KMS-11 (cell line): ENCODE data around the gene ZNF687.
A peak's percentile ranks its signal among the peaks of the same experiment; 100 is the strongest.

ENCODE experiments used
- H2AFZ ChIP-seq: fragments of 200-600 bp; sonication (generic); 2 replicates; pipeline ENCODE4 v1.6.1; 2016; ENCODE audit warnings: antibody characterized with exemption, mixed run types, low read depth
- H3K27ac ChIP-seq: fragments of 200-600 bp; sonication (generic); 2 replicates; pipeline ENCODE4 v1.6.1; 2016; ENCODE audit warnings: mild to moderate bottlenecking, mixed run types
- H3K27me3 ChIP-seq: fragments of 200-600 bp; sonication (generic); 2 replicates; pipeline ENCODE4 v1.6.1; 2017; ENCODE audit warnings: mild to moderate bottlenecking, low read depth, mixed run types, moderate library complexity; ENCODE audit not compliant: insufficient read depth
- H3K36me3 ChIP-seq: fragments of 200-600 bp; sonication (generic); 2 replicates; pipeline ENCODE4 v1.6.1; 2017; ENCODE audit warnings: mild to moderate bottlenecking, mixed run types; ENCODE audit not compliant: insufficient read depth
- H3K4me1 ChIP-seq: fragments of 200-600 bp; sonication (generic); 2 replicates; pipeline ENCODE4 v1.6.1; 2016; ENCODE audit warnings: mild to moderate bottlenecking, low read depth, mixed run types; ENCODE audit not compliant: poor library complexity, severe bottlenecking
- H3K4me2 ChIP-seq: fragments of 200-600 bp; sonication (generic); 2 replicates; pipeline ENCODE4 v1.7.0; 2016; ENCODE audit warnings: mild to moderate bottlenecking, mixed run types
- H3K4me3 ChIP-seq: fragments of 200-600 bp; sonication (generic); IDR thresholded peaks from 2 replicates; pipeline ENCODE4 v1.6.1; 2017; ENCODE audit warnings: low read depth, low read length, mixed read lengths; ENCODE audit not compliant: insufficient read depth
- H3K79me2 ChIP-seq: fragments of 200-600 bp; sonication (generic); 2 replicates; pipeline ENCODE4 v1.6.1; 2016; ENCODE audit warnings: low read depth, mixed run types; ENCODE audit not compliant: insufficient read depth
- H3K9ac ChIP-seq: fragments of 200-600 bp; sonication (generic); 2 replicates; pipeline ENCODE4 v1.6.1; 2016; ENCODE audit warnings: mild to moderate bottlenecking, mixed run types
- H4K20me1 ChIP-seq: fragments of 200-600 bp; sonication (generic); 2 replicates; pipeline ENCODE4 v1.6.1; 2016; ENCODE audit warnings: mild to moderate bottlenecking, mixed run types; ENCODE audit not compliant: insufficient read depth
- TF ChIP-seq, protein P1 (sequence below): fragments of 200-600 bp; sonication (generic); conservative IDR thresholded peaks from 2 replicates; pipeline ENCODE4 v1.6.1; 2017; ENCODE audit warnings: low read depth, mild to moderate bottlenecking, antibody characterized with exemption, low read length, moderate library complexity, mixed read lengths

The ZNF687 gene

GRCh38 chr1:151327903-151328674 is 46.0 kb downstream of the ZNF687 start:
- Histone ChIP-seq H3K4me2 (peak overlapping the region; percentile 98), H3K27ac (peak overlapping the region; percentile 71), H4K20me1 (no peaks in the 10 kb centered on the region), H3K9ac (peak overlapping the region; percentile 81; the same call in 1 of the 2 replicates), H3K36me3 (peaks cover 7% of the 10 kb centered on the region; the same call in 1 of the 2 replicates), H2AFZ (peak overlapping the region; percentile 64), H3K27me3 (no peaks in the 10 kb centered on the region), H3K79me2 (peaks cover 34% of the 10 kb centered on the region), H3K4me3 (peak overlapping the region; percentile 98), H3K4me1 (peaks cover 20% of the 10 kb centered on the region)
- TF ChIP-seq, protein P1, sequence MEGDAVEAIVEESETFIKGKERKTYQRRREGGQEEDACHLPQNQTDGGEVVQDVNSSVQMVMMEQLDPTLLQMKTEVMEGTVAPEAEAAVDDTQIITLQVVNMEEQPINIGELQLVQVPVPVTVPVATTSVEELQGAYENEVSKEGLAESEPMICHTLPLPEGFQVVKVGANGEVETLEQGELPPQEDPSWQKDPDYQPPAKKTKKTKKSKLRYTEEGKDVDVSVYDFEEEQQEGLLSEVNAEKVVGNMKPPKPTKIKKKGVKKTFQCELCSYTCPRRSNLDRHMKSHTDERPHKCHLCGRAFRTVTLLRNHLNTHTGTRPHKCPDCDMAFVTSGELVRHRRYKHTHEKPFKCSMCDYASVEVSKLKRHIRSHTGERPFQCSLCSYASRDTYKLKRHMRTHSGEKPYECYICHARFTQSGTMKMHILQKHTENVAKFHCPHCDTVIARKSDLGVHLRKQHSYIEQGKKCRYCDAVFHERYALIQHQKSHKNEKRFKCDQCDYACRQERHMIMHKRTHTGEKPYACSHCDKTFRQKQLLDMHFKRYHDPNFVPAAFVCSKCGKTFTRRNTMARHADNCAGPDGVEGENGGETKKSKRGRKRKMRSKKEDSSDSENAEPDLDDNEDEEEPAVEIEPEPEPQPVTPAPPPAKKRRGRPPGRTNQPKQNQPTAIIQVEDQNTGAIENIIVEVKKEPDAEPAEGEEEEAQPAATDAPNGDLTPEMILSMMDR = no peak

DNA sequence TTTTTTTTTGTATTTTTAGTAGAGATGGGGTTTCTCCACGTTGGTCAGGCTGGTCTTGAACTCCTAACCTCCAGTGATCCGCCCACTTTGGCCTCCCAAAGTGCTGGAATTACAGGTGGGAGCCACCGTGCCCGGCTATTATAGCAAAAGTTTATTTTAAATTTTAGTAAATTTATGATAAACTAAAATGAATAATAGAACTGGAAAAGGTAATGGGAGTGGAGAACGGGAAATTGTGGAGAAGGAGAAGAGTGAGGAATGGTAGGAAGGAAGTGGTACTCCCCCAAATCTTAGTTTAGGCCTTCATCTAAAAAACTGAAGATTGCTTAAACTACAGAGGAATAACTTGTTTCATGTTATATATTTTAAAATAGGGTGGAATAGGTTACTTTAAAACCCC is 52.7 kb downstream of the ZNF687 start:
- Histone ChIP-seq H3K27me3 (no peaks in the 10 kb centered on the region), H3K36me3 (no peaks in the 10 kb centered on the region), H3K27ac (no peak overlapping the region), H3K9ac (no peak overlapping the region), H3K79me2 (no peaks in the 10 kb centered on the region), H3K4me1 (peaks cover 2% of the 10 kb centered on the region), H4K20me1 (no peaks in the 10 kb centered on the region), H3K4me2 (no peak overlapping the region), H2AFZ (no peak overlapping the region), H3K4me3 (no peak overlapping the region)
- TF ChIP-seq, protein P1 = no peak

DNA sequence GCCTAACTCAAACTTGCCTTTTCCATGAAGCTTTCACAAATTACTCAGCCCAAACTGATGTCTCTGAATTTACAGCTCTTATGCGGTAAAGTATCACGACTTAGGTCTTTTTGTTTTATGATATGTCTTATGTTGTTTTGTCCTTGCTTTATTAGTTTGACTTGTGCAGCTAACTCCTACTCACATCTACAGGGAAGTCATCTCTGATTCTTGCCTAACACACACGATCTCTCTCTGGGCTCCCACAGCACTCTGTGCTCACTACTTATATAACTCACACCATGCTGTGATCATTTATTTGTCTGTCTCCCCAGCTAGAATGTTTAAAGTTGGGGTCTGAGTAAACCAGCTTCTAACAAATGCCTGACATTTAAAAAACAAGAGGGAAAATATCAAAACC is 54.5 kb downstream of the ZNF687 start:
- no peak overlapping the region for H2AFZ ChIP-seq
- no peak overlapping the region for H3K4me3 ChIP-seq
- no peaks in the 10 kb centered on the region for H4K20me1 ChIP-seq
- TF ChIP-seq, protein P1 = no peak
- H3K79me2 ChIP-seq = no peaks in the 10 kb centered on the region
- H3K4me2 ChIP-seq = no peak overlapping the region
- no peak overlapping the region for H3K9ac ChIP-seq
- no peaks in the 10 kb centered on the region for H3K27me3 ChIP-seq
- H3K36me3 ChIP-seq = no peaks in the 10 kb centered on the region
- H3K27ac ChIP-seq = no peak overlapping the region
- peaks cover 20% of the 10 kb centered on the region for H3K4me1 ChIP-seq

DNA sequence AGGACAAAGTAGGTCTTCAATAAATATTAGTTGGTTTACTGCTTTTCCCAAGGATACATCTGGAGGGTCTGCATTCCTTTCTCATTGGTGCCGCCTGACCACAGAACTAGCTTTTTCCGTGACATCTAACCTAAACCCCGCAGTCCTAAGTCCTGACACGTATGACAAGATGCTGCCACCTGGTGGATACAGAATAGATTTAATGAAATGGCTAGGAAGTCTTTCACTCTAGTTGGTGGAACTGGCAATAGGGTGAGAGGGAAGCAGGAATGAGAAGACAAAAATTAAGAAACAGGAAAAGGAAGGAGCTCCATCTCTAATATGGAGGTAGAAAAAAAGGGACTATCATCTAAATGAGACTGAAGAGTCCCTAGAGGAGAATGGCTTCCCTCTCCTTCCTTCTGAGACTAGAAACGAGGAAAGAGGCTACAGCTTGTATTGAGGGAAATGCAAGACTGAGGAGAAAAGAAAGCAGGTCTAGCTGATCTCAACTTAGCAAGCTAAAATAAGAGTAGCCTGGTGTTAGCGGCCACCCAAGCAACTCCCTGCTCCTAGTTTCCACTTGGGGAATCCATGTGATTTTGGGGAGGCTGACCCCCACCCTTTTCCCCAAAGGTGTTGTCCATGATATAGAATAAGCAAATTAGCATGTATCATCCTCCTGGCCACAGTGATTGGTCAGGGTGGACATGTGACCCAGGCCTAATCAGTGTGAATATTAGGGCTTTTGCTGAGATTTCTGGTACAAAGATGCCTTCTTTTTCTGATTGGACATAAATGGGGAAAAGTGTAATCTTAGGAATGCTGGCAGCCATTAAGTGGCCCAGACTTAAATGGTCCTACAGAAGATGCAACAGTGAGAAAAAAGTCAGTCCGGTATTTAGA is 59.0 kb downstream of the ZNF687 start:
- Histone ChIP-seq H4K20me1 (no peaks in the 10 kb centered on the region), H3K4me3 (no peak overlapping the region), H3K27me3 (no peaks in the 10 kb centered on the region), H2AFZ (no peak overlapping the region), H3K27ac (peak overlapping the region; percentile 3; the same call in 1 of the 2 replicates), H3K9ac (no peak overlapping the region), H3K36me3 (peaks cover 10% of the 10 kb centered on the region; the same call in 1 of the 2 replicates), H3K4me1 (peaks cover 30% of the 10 kb centered on the region), H3K4me2 (peak overlapping the region; percentile 9; the same call in 1 of the 2 replicates), H3K79me2 (peaks cover 11% of the 10 kb centered on the region)
- TF ChIP-seq, protein P1 = peak; percentile 100
